B cell (primary cell): ENCODE results near the gene BOC. TPM values are rescaled to one million over a fixed set of nuclear protein-coding genes. Genes with fewer than 3 reads are reported as not detected.

Experiments used
- ATAC-seq: fragments of 200-7000 bp; cut with Tn5 transposase; one replicate; pipeline ENCODE4 v1.10.0; 2021; ENCODE audit warnings: low read depth, mild to moderate bottlenecking, moderate number of reproducible peaks, moderate library complexity
- CTCF ChIA-PET: fragments of 350-600 bp; sonication (Branson Sonifier 250); formaldehyde crosslinking; loops from one replicate; lab custom pipeline; 2021; ENCODE audit warnings: antibody characterized with exemption, inconsistent platforms; lab: Charles Lee
- POLR2A ChIA-PET: fragments of 350-600 bp; sonication (Branson Sonifier 250); formaldehyde crosslinking; loops from one replicate; lab custom pipeline; 2021; ENCODE audit warnings: antibody characterized with exemption; lab: Charles Lee
- DNase-seq: peaks from one replicate; pipeline ENCODE4 v3.0.0; 2013
- H2AFZ ChIP-seq: 2 replicates; pipeline ENCODE4 v1.6.1; 2012; ENCODE audit warnings: mild to moderate bottlenecking, low read depth, low read length; ENCODE audit not compliant: insufficient read depth, poor library complexity, severe bottlenecking
- H3K27ac ChIP-seq, 2 donors: 1 replicate in 1 of 2; 2 replicates in 1 of 2; pipeline ENCODE4 v1.5.1; 2012 to 2013; ENCODE audit warnings: low read length in 2 of 2, mild to moderate bottlenecking in 2 of 2, moderate library complexity in 1 of 2
- H3K27me3 ChIP-seq, 4 experiments: fragments of 200-600 bp in 1 of 4; sonication (generic) in 1 of 4; replicated peaks in 1 of 4; 1 replicate in 2 of 4; 2 replicates in 2 of 4; pipeline versions ENCODE4 v1.6.1 to v1.7.0; 2013 to 2016; ENCODE audit warnings: low read length in 3 of 4, mild to moderate bottlenecking in 2 of 4, mixed read lengths in 1 of 4, moderate library complexity in 1 of 4; ENCODE audit not compliant: insufficient read depth in 4 of 4, control insufficient read depth in 3 of 4; ENCODE audit errors: control extremely low read depth in 1 of 4
- H3K36me3 ChIP-seq, 2 experiments: replicated peaks in 1 of 2; 1 replicate in 1 of 2; 2 replicates in 1 of 2; pipeline versions ENCODE4 v1.6.1 to v1.7.1; 2013; ENCODE audit warnings: low read length in 1 of 2; ENCODE audit not compliant: insufficient read depth in 2 of 2, control insufficient read depth in 1 of 2; ENCODE audit errors: control extremely low read depth in 1 of 2, extremely low read depth in 1 of 2
- H3K4me1 ChIP-seq, 2 donors: fragments of 200-600 bp in 1 of 2; sonication (generic) in 1 of 2; 1 replicate in 1 of 2; 2 replicates in 1 of 2; pipeline versions ENCODE4 v1.5.1 to v1.6.1; 2013 to 2017; ENCODE audit warnings: low read length in 2 of 2; ENCODE audit not compliant: control insufficient read depth in 2 of 2, insufficient read depth in 2 of 2
- H3K4me2 ChIP-seq: replicated peaks from 2 replicates; pipeline ENCODE3; 2012; ENCODE audit warnings: mild to moderate bottlenecking, low read depth, low read length; ENCODE audit not compliant: poor library complexity, severe bottlenecking
- H3K4me3 ChIP-seq, 5 experiments: fragments of 200-600 bp in 1 of 5; sonication (generic) in 1 of 5; 1 replicate in 3 of 5; 2 replicates in 2 of 5; pipeline versions ENCODE4 v1.5.1 to v1.7.0; 2011 to 2016; ENCODE audit warnings: low read length in 4 of 5, mild to moderate bottlenecking in 4 of 5, low read depth in 2 of 5, control low read depth in 1 of 5, moderate library complexity in 1 of 5; ENCODE audit not compliant: insufficient read depth in 1 of 5; ENCODE audit errors: control extremely low read depth in 1 of 5, extremely low read depth in 1 of 5
- H3K79me2 ChIP-seq: fragments of 200-600 bp; sonication (generic); one replicate; pipeline ENCODE4 v1.6.0; 2016; ENCODE audit warnings: low read length; ENCODE audit not compliant: control insufficient read depth, insufficient read depth
- H3K9ac ChIP-seq: fragments of 200-600 bp; sonication (generic); 2 replicates; pipeline ENCODE4 v1.6.1; 2017; ENCODE audit warnings: mild to moderate bottlenecking, low read length, moderate library complexity
- H3K9me3 ChIP-seq, 3 donors: one replicate each; pipeline versions ENCODE4 v1.6.1 to v1.7.1; 2013; ENCODE audit warnings: low read length in 2 of 3; ENCODE audit not compliant: control insufficient read depth in 2 of 3, insufficient read depth in 1 of 3; ENCODE audit errors: control extremely low read depth in 1 of 3
- H4K20me1 ChIP-seq: 2 replicates; pipeline ENCODE4 v1.6.0; 2012; ENCODE audit warnings: mild to moderate bottlenecking, low read length; ENCODE audit not compliant: insufficient read depth, control insufficient read depth, poor library complexity, severe bottlenecking
- H3K27ac Mint-ChIP-seq: one replicate; pipeline ENCODE4 v1.8.0; 2021; ENCODE audit warnings: mixed read lengths
- H3K27me3 Mint-ChIP-seq: one replicate; pipeline ENCODE4 v1.8.0; 2021; ENCODE audit warnings: mixed read lengths
- H3K4me1 Mint-ChIP-seq: one replicate; pipeline ENCODE4 v1.8.0; 2021; ENCODE audit warnings: mixed read lengths
- H3K4me3 Mint-ChIP-seq: one replicate; pipeline ENCODE4 v1.8.0; 2021; ENCODE audit warnings: mixed read lengths
- H3K9me3 Mint-ChIP-seq: one replicate; pipeline ENCODE4 v1.8.0; 2022; ENCODE audit warnings: mixed read lengths; ENCODE audit not compliant: insufficient read depth
- CTCF ChIP-seq: fragments of 200-600 bp; IDR thresholded peaks from one replicate; pipeline ENCODE4 v1.8.0; 2022; ENCODE audit warnings: antibody characterized with exemption, mild to moderate bottlenecking
- EZH2 ChIP-seq: IDR thresholded peaks from 2 replicates; pipeline ENCODE4 v1.6.1; 2012; ENCODE audit warnings: borderline replicate concordance, low read depth, mild to moderate bottlenecking, moderate library complexity, low read length; ENCODE audit not compliant: insufficient read depth, poor library complexity, severe bottlenecking
- WGBS: methylation state at CpG from one replicate; pipeline ENCODE4 v1.1.5; 2013; ENCODE audit warnings: missing lambda C conversion rate; ENCODE audit not compliant: insufficient coverage; 5-methylcytosine and 5-hydroxymethylcytosine counted together
- intact Hi-C: fragments of 100-400 bp; cut with micrococcal nuclease; formaldehyde crosslinking; loops from one replicate; pipeline ENCODE4 v1.10.0; 2022
- polyA plus RNA-seq: library from polyadenylated mRNA; depleted of rRNA; stranded (reverse); fragments of >200 nt; gene quantifications from 2 replicates; pipeline ENCODE4 v1.2.3, GENCODE V29; 2012
- total RNA-seq, 2 donors: library from RNA; stranded (reverse); fragments of 120-200 nt in 1 of 2; gene quantifications; 1 replicate in 1 of 2; 2 replicates in 1 of 2; pipeline versions ENCODE4 v1.2.3 to v1.2.4, GENCODE V29; 2013 to 2022

The BOC gene
- total and polyA plus RNA-seq, 2 donors (not counting 1 experiment from before 2014, with no cell fraction given): 0.12 to 2.0 TPM

GRCh38 chr3:113312416-113312815 lies 101.1 kb downstream of the BOC start:
- no peaks in the 10 kb centered on the region for H3K27me3 ChIP-seq
- no peak overlapping the region for H3K4me3 Mint-ChIP-seq
- H3K27ac ChIP-seq: no peak overlapping the region
- no peak overlapping the region for H3K27ac Mint-ChIP-seq
- H3K4me1 Mint-ChIP-seq: no peaks in the 10 kb centered on the region
- CTCF ChIA-PET: no interaction called here
- WGBS: 100% methylated on average over 1 of the region's 3 CpGs
- H3K4me1 ChIP-seq: no peaks in the 10 kb centered on the region
- no peak overlapping the region for H3K9ac ChIP-seq
- H3K36me3 ChIP-seq: no peaks in the 10 kb centered on the region
- intact Hi-C loops: no loop called here
- ATAC-seq (no peak), DNase-seq (no peak)
- H3K9me3 Mint-ChIP-seq: peaks cover 2% of the 10 kb centered on the region
- no peak for TF ChIP-seq EZH2
- TF ChIP-seq CTCF: no peak
- peaks cover 4 to 7% (median 4%) of the 10 kb centered on the region in 3 donors for H3K9me3 ChIP-seq
- POLR2A ChIA-PET: no interaction called here
- H4K20me1 ChIP-seq: no peaks in the 10 kb centered on the region
- H3K27me3 Mint-ChIP-seq: no peaks in the 10 kb centered on the region
- no peak overlapping the region for H3K4me3 ChIP-seq
- H2AFZ ChIP-seq: no peak overlapping the region
- H3K4me2 ChIP-seq: no peak overlapping the region
- H3K79me2 ChIP-seq: no peaks in the 10 kb centered on the region

GRCh38 chr3:113314923-113315322 lies 103.6 kb downstream of the BOC start:
- no peaks in the 10 kb centered on the region for H3K4me1 Mint-ChIP-seq
- no peaks in the 10 kb centered on the region for H3K27me3 Mint-ChIP-seq
- no peaks in the 10 kb centered on the region for H3K4me1 ChIP-seq
- H3K9me3 Mint-ChIP-seq: peaks cover 2% of the 10 kb centered on the region
- CTCF ChIA-PET: interaction anchor here (1.9 kb wide), 1 partner anchor 26 kb away, joined by 5 read pairs; no protein-coding TSS in a partner anchor
- H3K27ac Mint-ChIP-seq: no peak overlapping the region
- no peak overlapping the region for H2AFZ ChIP-seq
- H4K20me1 ChIP-seq: no peaks in the 10 kb centered on the region
- H3K9ac ChIP-seq: no peak overlapping the region
- ATAC-seq: no peak
- no CpG with 5 or more reads among the region's 2 CpGs for WGBS
- H3K4me2 ChIP-seq: no peak overlapping the region
- H3K27me3 ChIP-seq: no peaks in the 10 kb centered on the region
- TF ChIP-seq EZH2: no peak
- no peak for TF ChIP-seq CTCF
- DNase-seq: no peak
- H3K4me3 ChIP-seq: no peak overlapping the region
- POLR2A ChIA-PET: no interaction called here
- intact Hi-C loops: no loop called here
- H3K9me3 ChIP-seq: peaks cover 4 to 7% (median 4%) of the 10 kb centered on the region in 3 donors
- no peaks in the 10 kb centered on the region for H3K79me2 ChIP-seq
- peaks cover 0 to 3% of the 10 kb centered on the region in 2 experiments for H3K36me3 ChIP-seq
- H3K4me3 Mint-ChIP-seq: no peak overlapping the region
- no peak overlapping the region for H3K27ac ChIP-seq
